ENCODE data around the gene RBBP8NL.

RBBP8NL gene

GRCh38 chr20:62401331-62401779, 26.0 kb downstream of the RBBP8NL start:
- no peak for DNase-seq (ENCODE audit: low read depth)
- peak; percentile 8 for TF ChIP-seq CTCF (IDR thresholded peaks at IDR 0.05; ENCODE audit: low read length, missing control alignments)
- H3K4me3 ChIP-seq (replicated peaks; ENCODE audit: low read depth, low read length) = no peak overlapping the region

GRCh38 chr20:62400541-62400940, 26.8 kb downstream of the RBBP8NL start:
- H3K4me3 ChIP-seq (replicated peaks; ENCODE audit: low read depth, low read length) = no peak overlapping the region
- DNase-seq (ENCODE audit: low read depth) = no peak
- no peak for TF ChIP-seq CTCF (IDR thresholded peaks at IDR 0.05; ENCODE audit: low read length, missing control alignments)

GRCh38 chr20:62400021-62400420, 27.3 kb downstream of the RBBP8NL start:
- TF ChIP-seq CTCF (IDR thresholded peaks at IDR 0.05; ENCODE audit: low read length, missing control alignments) = no peak
- no peak overlapping the region for H3K4me3 ChIP-seq (replicated peaks; ENCODE audit: low read depth, low read length)
- DNase-seq (ENCODE audit: low read depth) = no peak

GRCh38 chr20:62398120-62398821, 29.1 kb downstream of the RBBP8NL start:
- H3K4me3 ChIP-seq (replicated peaks; ENCODE audit: low read depth, low read length) = no peak overlapping the region
- DNase-seq (ENCODE audit: low read depth) = no peak
- no peak for TF ChIP-seq CTCF (IDR thresholded peaks at IDR 0.05; ENCODE audit: low read length, missing control alignments)

- no peak for DNase-seq (ENCODE audit: low read depth)
- TF ChIP-seq CTCF (IDR thresholded peaks at IDR 0.05; ENCODE audit: low read length, missing control alignments) = no peak
- no peak overlapping the region for H3K4me3 ChIP-seq (replicated peaks; ENCODE audit: low read depth, low read length)
Measured at GRCh38 chr20:62396367-62397239, 30.7 kb downstream of the RBBP8NL start.

GRCh38 chr20:62395311-62396242, 31.8 kb downstream of the RBBP8NL start:
- DNase-seq (ENCODE audit: low read depth) = no peak
- H3K4me3 ChIP-seq (replicated peaks; ENCODE audit: low read depth, low read length) = no peak overlapping the region
- no peak for TF ChIP-seq CTCF (IDR thresholded peaks at IDR 0.05; ENCODE audit: low read length, missing control alignments)
